DND-41 (cell line): Measurements from ENCODE around the gene EXOC3.

Experiments
- ATAC-seq: fragments of 200-7000 bp; cut with Tn5 transposase; 3 replicates; pipeline ENCODE4 v1.9.1; 2021; ENCODE audit warnings: low read depth; ENCODE audit not compliant: insufficient read depth
- DNase-seq: peaks from one replicate; pipeline ENCODE4 v3.0.0-alpha.2; 2020
- H2AFZ ChIP-seq: 2 replicates; pipeline ENCODE4 v1.6.0; 2012; ENCODE audit warnings: low read depth, low read length
- H3K27ac ChIP-seq: 2 replicates; pipeline ENCODE4 v1.5.1; 2012; ENCODE audit warnings: low read length, inconsistent platforms
- H3K27me3 ChIP-seq: fragments of 200-600 bp; sonication (generic); 2 replicates; pipeline ENCODE4 v1.6.0; 2012; ENCODE audit warnings: low read length, mild to moderate bottlenecking, inconsistent platforms; ENCODE audit not compliant: insufficient read depth, poor library complexity
- H3K36me3 ChIP-seq: 2 replicates; pipeline ENCODE4 v1.5.1; 2012; ENCODE audit warnings: low read length, inconsistent platforms; ENCODE audit not compliant: insufficient read depth
- H3K4me1 ChIP-seq: 2 replicates; pipeline ENCODE4 v1.5.1; 2012; ENCODE audit warnings: mild to moderate bottlenecking, low read length; ENCODE audit not compliant: insufficient read depth
- H3K4me2 ChIP-seq: 2 replicates; pipeline ENCODE4 v1.6.0; 2012; ENCODE audit warnings: mild to moderate bottlenecking, moderate library complexity, low read length, inconsistent platforms; ENCODE audit not compliant: insufficient read depth
- H3K4me3 ChIP-seq, 2 experiments: fragments of 200-600 bp in 1 of 2; shearing (Covaris generic) in 1 of 2; 2 replicates each; pipeline ENCODE4 v1.5.1; 2012 to 2016; ENCODE audit warnings: inconsistent platforms in 2 of 2, low read length in 2 of 2, mild to moderate bottlenecking in 2 of 2, low read depth in 1 of 2, moderate library complexity in 1 of 2
- H3K79me2 ChIP-seq: 2 replicates; pipeline ENCODE4 v1.6.0; 2012; ENCODE audit warnings: low read length, inconsistent platforms; ENCODE audit not compliant: insufficient read depth
- H3K9ac ChIP-seq: 2 replicates; pipeline ENCODE4 v1.6.0; 2012; ENCODE audit warnings: low read depth, mild to moderate bottlenecking, inconsistent platforms, low read length, moderate library complexity
- H3K9me3 ChIP-seq: 2 replicates; pipeline ENCODE4 v1.5.1; 2012; ENCODE audit warnings: low read length, moderate library complexity, mild to moderate bottlenecking, inconsistent platforms; ENCODE audit not compliant: insufficient read depth, severe bottlenecking
- H4K20me1 ChIP-seq: 2 replicates; pipeline ENCODE4 v1.6.0; 2012; ENCODE audit warnings: low read length; ENCODE audit not compliant: insufficient read depth
- CTCF ChIP-seq: IDR thresholded peaks from 2 replicates; pipeline ENCODE4 v1.5.1; 2012; ENCODE audit warnings: borderline replicate concordance, low read length, moderate library complexity, mild to moderate bottlenecking; ENCODE audit not compliant: poor library complexity, severe bottlenecking; ENCODE audit errors: extremely low read depth
- EZH2 ChIP-seq: IDR thresholded peaks from 3 replicates; pipeline ENCODE4 v1.6.1; 2012; ENCODE audit warnings: borderline replicate concordance, low read depth, mild to moderate bottlenecking, moderate library complexity, low read length, inconsistent platforms; ENCODE audit not compliant: severe bottlenecking

EXOC3 gene

GRCh38 chr5:463301-463700 lies 20.3 kb downstream of the EXOC3 start:
- Histone ChIP-seq H3K4me2 (no peak overlapping the region), H3K4me1 (no peaks in the 10 kb centered on the region), H3K9ac (no peak overlapping the region), H2AFZ (no peak overlapping the region), H3K36me3 (peaks cover 73% of the 10 kb centered on the region), H4K20me1 (peaks cover 7% of the 10 kb centered on the region), H3K79me2 (0 out of 2 replicates have a peak, but pooled peaks cover 4% of the 10 kb centered on the region), H3K27me3 (no peaks in the 10 kb centered on the region), H3K4me3 (no peak overlapping the region), H3K9me3 (no peaks in the 10 kb centered on the region), H3K27ac (no peak overlapping the region)
- ATAC-seq (no peak), DNase-seq (no peak)
- TF ChIP-seq EZH2 = no peak

GRCh38 chr5:463952-464351 lies 21.0 kb downstream of the EXOC3 start:
- Histone ChIP-seq H3K36me3 (peaks cover 66% of the 10 kb centered on the region), H3K27me3 (no peaks in the 10 kb centered on the region), H3K9me3 (no peaks in the 10 kb centered on the region), H3K4me1 (no peaks in the 10 kb centered on the region), H2AFZ (no peak overlapping the region), H3K9ac (no peak overlapping the region), H3K4me3 (no peak overlapping the region), H4K20me1 (peaks cover 7% of the 10 kb centered on the region), H3K4me2 (no peak overlapping the region), H3K27ac (no peak overlapping the region), H3K79me2 (no peaks in the 10 kb centered on the region)
- DNase-seq (no peak), ATAC-seq (no peak)
- TF ChIP-seq EZH2 (no peak), CTCF (no peak)

GRCh38 chr5:464446-464842 lies 21.5 kb downstream of the EXOC3 start:
- Histone ChIP-seq H3K9ac (no peak overlapping the region), H3K36me3 (peaks cover 65% of the 10 kb centered on the region), H3K9me3 (no peaks in the 10 kb centered on the region), H3K27ac (no peak overlapping the region), H3K27me3 (no peaks in the 10 kb centered on the region), H3K4me2 (no peak overlapping the region), H3K4me1 (no peaks in the 10 kb centered on the region), H2AFZ (no peak overlapping the region), H4K20me1 (peaks cover 7% of the 10 kb centered on the region), H3K4me3 (no peak overlapping the region), H3K79me2 (no peaks in the 10 kb centered on the region)
- ATAC-seq = no peak
- no peak for DNase-seq
- no peak for TF ChIP-seq EZH2

- peaks cover 6% of the 10 kb centered on the region for H4K20me1 ChIP-seq
- H2AFZ ChIP-seq = no peak overlapping the region
- no peak overlapping the region for H3K27ac ChIP-seq
- no peak overlapping the region for H3K4me3 ChIP-seq
- ATAC-seq (no peak), DNase-seq (no peak)
- H3K79me2 ChIP-seq = peaks cover 2% of the 10 kb centered on the region; the same call in 1 of the 2 replicates
- no peaks in the 10 kb centered on the region for H3K9me3 ChIP-seq
- H3K9ac ChIP-seq = no peak overlapping the region
- H3K4me2 ChIP-seq = no peak overlapping the region
- H3K27me3 ChIP-seq = no peaks in the 10 kb centered on the region
- TF ChIP-seq EZH2 = no peak
- TF ChIP-seq CTCF = no peak
- H3K36me3 ChIP-seq = peaks cover 62% of the 10 kb centered on the region
- H3K4me1 ChIP-seq = peaks cover 2% of the 10 kb centered on the region; the same call in 1 of the 2 replicates
These were observed 22.0 kb downstream of the EXOC3 start for GRCh38 chr5:464843-465590.
